ENCODE data around the gene XYLT1. TPM values are rescaled to one million over a fixed set of nuclear protein-coding genes. Genes with fewer than 3 reads are reported as not detected.

XYLT1 gene
- total RNA-seq, 4 donors from 2014 or later, result 20.0 to 43.0 (median 27.4) TPM

- ATAC-seq (ENCODE audit: low FRiP score) (no peak), DNase-seq (ENCODE audit: low spot score) (no peak)
- TF ChIP-seq CTCF (IDR thresholded peaks at IDR 0.05), result no peak
Measured at GRCh38 chr16:17125671-17126070, 345.1 kb downstream of the XYLT1 start.

- TF ChIP-seq CTCF (IDR thresholded peaks at IDR 0.05), result no peak
- DNase-seq (ENCODE audit: low spot score) (no peak), ATAC-seq (ENCODE audit: low FRiP score) (no peak)
Measured at GRCh38 chr16:17117906-17118577, 352.7 kb downstream of the XYLT1 start.

- DNase-seq (ENCODE audit: low spot score) (no peak), ATAC-seq (ENCODE audit: low FRiP score) (no peak)
- TF ChIP-seq CTCF (IDR thresholded peaks at IDR 0.05), result no peak
Measured at GRCh38 chr16:17116595-17117322, 354.0 kb downstream of the XYLT1 start.

- TF ChIP-seq CTCF (IDR thresholded peaks at IDR 0.05), result no peak
- no peak for DNase-seq (ENCODE audit: low spot score)
- ATAC-seq (ENCODE audit: low FRiP score), result no peak
Measured at GRCh38 chr16:17109413-17109812, 361.3 kb downstream of the XYLT1 start.

GRCh38 chr16:17108596-17108995, 362.2 kb downstream of the XYLT1 start:
- ATAC-seq (ENCODE audit: low FRiP score) (no peak), DNase-seq (ENCODE audit: low spot score) (no peak)
- no peak for TF ChIP-seq CTCF (IDR thresholded peaks at IDR 0.05)

GRCh38 chr16:17107450-17107849, 363.3 kb downstream of the XYLT1 start:
- ATAC-seq (ENCODE audit: low FRiP score) (no peak), DNase-seq (ENCODE audit: low spot score) (no peak)
- TF ChIP-seq CTCF (IDR thresholded peaks at IDR 0.05), result no peak
